ENCODE results near the gene KCNK15. TPM values are rescaled to one million over a fixed set of nuclear protein-coding genes. Genes with fewer than 3 reads are reported as not detected.
A peak's percentile ranks its signal among the peaks of the same experiment; 100 is the strongest.

KCNK15 gene
- total RNA-seq, 2 donors from 2014 or later: not detected

DNA sequence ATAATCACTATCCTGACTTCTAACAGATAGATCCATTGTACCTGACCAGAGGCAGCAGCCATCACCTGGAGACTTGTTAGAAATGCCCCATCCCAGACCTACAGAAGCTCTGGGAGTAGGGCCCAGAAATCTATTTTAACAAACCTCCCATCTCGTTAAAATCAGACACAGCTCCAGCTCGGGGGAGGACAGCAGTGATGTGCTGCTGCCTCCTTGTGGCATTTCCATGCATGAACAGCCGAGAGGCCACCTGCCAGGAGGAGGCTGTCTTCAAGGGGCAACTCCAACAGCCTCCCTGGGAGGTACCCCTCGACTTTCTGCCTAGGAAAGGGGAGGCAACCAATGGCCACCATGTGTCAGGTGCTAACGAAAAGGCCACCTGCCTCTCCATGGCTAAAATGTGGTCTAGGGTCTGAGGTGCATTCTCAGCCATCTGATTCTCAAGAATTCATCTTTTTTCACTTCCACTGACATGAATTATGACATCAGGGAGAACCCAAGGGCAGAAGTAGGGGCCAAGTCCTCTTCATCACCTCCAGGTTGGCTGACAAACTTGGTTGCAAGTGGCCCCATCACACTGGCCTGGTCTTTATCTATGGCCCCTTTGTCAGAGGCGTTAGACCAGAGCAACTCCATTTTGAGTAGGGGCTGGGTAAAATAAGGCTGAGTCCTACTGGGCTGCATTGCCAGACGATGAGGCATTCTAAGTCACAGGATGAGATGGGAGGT is 12.2 kb upstream of the KCNK15 start:
- Mint-ChIP-seq H3K27ac (no peak overlapping the region), H3K36me3 (ENCODE audit: low read depth) (peaks cover 5% of the 10 kb centered on the region), H3K4me3 (no peak overlapping the region), H3K27me3 (peaks cover 5% of the 10 kb centered on the region), H3K4me1 (peaks cover 18% of the 10 kb centered on the region)
- H3K9me3 ChIP-seq (ENCODE audit: control insufficient read depth, low read length, poor library complexity, severe bottlenecking): no peaks in the 10 kb centered on the region
- ATAC-seq: peak; percentile 75
- peak in 2 of 3 donors; percentile 31 to 50 for DNase-seq

- DNase-seq (no peak), ATAC-seq (no peak)
- H3K36me3 Mint-ChIP-seq (ENCODE audit: low read depth): peaks cover 3% of the 10 kb centered on the region
- no peak overlapping the region for H3K4me3 Mint-ChIP-seq
- peaks cover 20% of the 10 kb centered on the region for H3K4me1 Mint-ChIP-seq
- H3K27ac Mint-ChIP-seq: no peak overlapping the region
- H3K9me3 ChIP-seq (ENCODE audit: control insufficient read depth, low read length, poor library complexity, severe bottlenecking): no peaks in the 10 kb centered on the region
- H3K27me3 Mint-ChIP-seq: no peaks in the 10 kb centered on the region
These were observed 10.7 kb upstream of the KCNK15 start for GRCh38 chr20:44734938-44735337.

DNA sequence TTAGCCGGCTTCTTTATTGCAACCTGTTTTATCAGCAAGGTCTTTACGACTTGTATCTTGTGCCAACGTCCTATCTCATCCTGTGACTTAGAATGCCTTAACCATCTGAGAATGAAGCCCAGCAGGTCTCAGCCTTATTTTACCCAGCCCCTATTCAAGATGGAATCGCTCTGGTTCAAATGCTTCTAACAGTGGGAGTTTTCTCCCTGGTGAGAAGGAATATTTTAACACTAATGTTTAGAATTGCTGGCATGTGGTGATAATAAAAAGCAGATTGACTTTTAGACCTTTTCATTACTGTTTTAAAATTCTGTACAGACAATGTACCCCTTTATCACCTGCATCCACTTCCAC is 9.9 kb upstream of the KCNK15 start:
- DNase-seq (no peak), ATAC-seq (no peak)
- Mint-ChIP-seq H3K27ac (no peak overlapping the region), H3K4me3 (no peak overlapping the region), H3K27me3 (no peaks in the 10 kb centered on the region), H3K36me3 (ENCODE audit: low read depth) (peaks cover 3% of the 10 kb centered on the region), H3K4me1 (peaks cover 20% of the 10 kb centered on the region)
- no peaks in the 10 kb centered on the region for H3K9me3 ChIP-seq (ENCODE audit: control insufficient read depth, low read length, poor library complexity, severe bottlenecking)

GRCh38 chr20:44736170-44737021 is 9.3 kb upstream of the KCNK15 start:
- no peaks in the 10 kb centered on the region for H3K9me3 ChIP-seq (ENCODE audit: control insufficient read depth, low read length, poor library complexity, severe bottlenecking)
- no peak overlapping the region for H3K27ac Mint-ChIP-seq
- H3K36me3 Mint-ChIP-seq (ENCODE audit: low read depth): peaks cover 3% of the 10 kb centered on the region
- no peaks in the 10 kb centered on the region for H3K27me3 Mint-ChIP-seq
- ATAC-seq (peak; percentile 82), DNase-seq (no peak)
- H3K4me3 Mint-ChIP-seq: peak overlapping the region; percentile 10
- peaks cover 20% of the 10 kb centered on the region for H3K4me1 Mint-ChIP-seq

GRCh38 chr20:44737116-44737515 is 8.5 kb upstream of the KCNK15 start:
- DNase-seq (no peak), ATAC-seq (no peak)
- H3K4me1 Mint-ChIP-seq: peaks cover 20% of the 10 kb centered on the region
- H3K27ac Mint-ChIP-seq: no peak overlapping the region
- no peaks in the 10 kb centered on the region for H3K9me3 ChIP-seq (ENCODE audit: control insufficient read depth, low read length, poor library complexity, severe bottlenecking)
- no peak overlapping the region for H3K4me3 Mint-ChIP-seq
- H3K27me3 Mint-ChIP-seq: peaks cover 2% of the 10 kb centered on the region
- H3K36me3 Mint-ChIP-seq (ENCODE audit: low read depth): peaks cover 3% of the 10 kb centered on the region

DNA sequence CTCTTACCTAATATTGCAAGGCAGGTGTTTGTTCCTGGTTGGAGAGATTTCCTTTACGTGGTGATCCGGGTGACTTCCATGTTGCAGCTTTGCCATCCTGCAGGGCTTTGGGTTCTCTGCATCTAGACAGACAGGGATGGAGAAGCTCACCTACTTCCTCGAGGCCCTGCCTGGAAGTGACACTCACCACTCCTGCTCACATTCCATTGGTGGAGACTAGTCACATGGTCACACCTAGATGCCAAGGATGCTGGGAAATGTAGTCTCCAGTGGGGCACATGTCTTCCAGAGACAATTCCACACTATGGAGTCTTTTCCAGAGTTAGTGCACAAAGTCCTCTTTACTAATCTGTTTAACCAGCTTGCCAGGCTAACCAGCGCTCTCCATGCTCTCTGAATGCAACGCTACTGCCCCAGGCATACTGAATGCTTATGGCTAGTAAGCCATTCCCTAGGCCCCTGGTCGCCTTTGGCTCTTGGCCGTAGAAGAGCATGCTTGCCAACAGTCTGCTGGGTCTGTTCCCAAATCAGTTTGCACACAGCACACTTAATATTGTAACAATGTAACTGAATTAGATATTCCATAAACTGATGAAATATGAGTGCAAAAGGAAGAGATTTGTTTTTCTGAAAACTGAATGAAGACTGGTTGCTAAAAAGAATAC is 6.7 kb upstream of the KCNK15 start:
- no peaks in the 10 kb centered on the region for H3K9me3 ChIP-seq (ENCODE audit: control insufficient read depth, low read length, poor library complexity, severe bottlenecking)
- peak overlapping the region; percentile 43 for H3K4me3 Mint-ChIP-seq
- peaks cover 4% of the 10 kb centered on the region for H3K27me3 Mint-ChIP-seq
- H3K4me1 Mint-ChIP-seq: peaks cover 20% of the 10 kb centered on the region
- no peak for DNase-seq
- ATAC-seq: peak; percentile 71
- peaks cover 3% of the 10 kb centered on the region for H3K36me3 Mint-ChIP-seq (ENCODE audit: low read depth)
- no peak overlapping the region for H3K27ac Mint-ChIP-seq

DNA sequence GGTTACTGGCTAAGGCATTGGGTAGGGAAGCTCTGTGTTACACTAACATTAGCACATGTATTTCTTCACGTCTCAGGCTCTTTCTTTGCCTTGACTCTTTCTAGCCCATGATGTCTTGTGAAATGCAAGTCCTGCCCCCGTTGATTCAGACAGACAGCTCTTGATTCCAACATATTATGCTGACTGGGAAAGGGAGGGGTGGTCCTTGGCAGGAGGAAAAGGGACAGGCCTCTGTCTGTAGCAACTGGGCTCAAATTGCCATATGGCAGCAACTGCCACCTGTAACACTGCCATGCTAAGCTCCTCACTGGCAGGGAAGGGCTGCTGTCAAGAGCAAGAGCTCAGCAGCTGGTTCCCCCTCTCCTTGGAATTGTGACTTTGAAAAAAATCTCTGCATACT is 5.7 kb upstream of the KCNK15 start:
- ATAC-seq: no peak
- Mint-ChIP-seq H3K36me3 (ENCODE audit: low read depth) (no peaks in the 10 kb centered on the region), H3K27me3 (peaks cover 14% of the 10 kb centered on the region), H3K27ac (no peak overlapping the region), H3K4me3 (no peak overlapping the region), H3K4me1 (peaks cover 15% of the 10 kb centered on the region)
- no peaks in the 10 kb centered on the region for H3K9me3 ChIP-seq (ENCODE audit: control insufficient read depth, low read length, poor library complexity, severe bottlenecking)
- no peak for DNase-seq

GRCh38 chr20:44742304-44743079 is 3.2 kb upstream of the KCNK15 start:
- no peaks in the 10 kb centered on the region for H3K9me3 ChIP-seq (ENCODE audit: control insufficient read depth, low read length, poor library complexity, severe bottlenecking)
- H3K4me1 Mint-ChIP-seq: peaks cover 20% of the 10 kb centered on the region
- no peak overlapping the region for H3K4me3 Mint-ChIP-seq
- ATAC-seq (no peak), DNase-seq (no peak)
- no peak overlapping the region for H3K27ac Mint-ChIP-seq
- H3K27me3 Mint-ChIP-seq: peaks cover 29% of the 10 kb centered on the region
- H3K36me3 Mint-ChIP-seq (ENCODE audit: low read depth): peaks cover 2% of the 10 kb centered on the region

DNA sequence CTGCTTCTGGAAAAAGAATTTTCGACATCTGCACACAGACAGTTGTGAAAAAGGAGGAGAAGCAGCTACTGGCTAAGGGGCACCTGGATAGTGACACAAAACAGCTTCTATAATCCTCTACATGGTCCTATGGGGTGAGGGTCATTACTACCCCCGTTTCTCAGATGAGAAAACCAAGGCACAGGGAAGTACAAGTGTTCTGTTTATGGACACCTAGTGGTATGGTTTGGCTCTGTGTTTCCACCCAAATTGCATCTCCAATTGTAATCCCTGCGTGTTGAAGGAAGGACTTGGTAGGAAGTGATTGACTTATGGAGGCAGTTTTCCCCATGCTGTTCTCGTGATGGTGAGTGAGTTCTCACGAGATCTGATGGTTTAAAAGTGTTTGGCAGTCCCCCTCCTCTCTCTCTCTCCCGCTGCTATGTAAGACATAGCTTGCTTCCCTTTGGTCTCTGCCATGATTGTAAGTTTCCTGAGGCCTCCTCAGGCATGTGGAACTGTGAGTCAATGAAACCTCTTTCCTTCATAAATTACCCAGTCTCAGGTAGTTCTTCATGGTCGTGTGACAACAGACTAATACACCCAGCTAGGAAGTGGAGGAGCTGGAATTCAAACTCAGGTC is 2.5 kb upstream of the KCNK15 start:
- H3K36me3 Mint-ChIP-seq (ENCODE audit: low read depth): peaks cover 2% of the 10 kb centered on the region
- H3K4me1 Mint-ChIP-seq: peaks cover 21% of the 10 kb centered on the region
- H3K4me3 Mint-ChIP-seq: no peak overlapping the region
- peaks cover 34% of the 10 kb centered on the region for H3K27me3 Mint-ChIP-seq
- ATAC-seq: no peak
- DNase-seq: no peak
- peak overlapping the region; percentile 69 for H3K27ac Mint-ChIP-seq
- no peaks in the 10 kb centered on the region for H3K9me3 ChIP-seq (ENCODE audit: control insufficient read depth, low read length, poor library complexity, severe bottlenecking)

DNA sequence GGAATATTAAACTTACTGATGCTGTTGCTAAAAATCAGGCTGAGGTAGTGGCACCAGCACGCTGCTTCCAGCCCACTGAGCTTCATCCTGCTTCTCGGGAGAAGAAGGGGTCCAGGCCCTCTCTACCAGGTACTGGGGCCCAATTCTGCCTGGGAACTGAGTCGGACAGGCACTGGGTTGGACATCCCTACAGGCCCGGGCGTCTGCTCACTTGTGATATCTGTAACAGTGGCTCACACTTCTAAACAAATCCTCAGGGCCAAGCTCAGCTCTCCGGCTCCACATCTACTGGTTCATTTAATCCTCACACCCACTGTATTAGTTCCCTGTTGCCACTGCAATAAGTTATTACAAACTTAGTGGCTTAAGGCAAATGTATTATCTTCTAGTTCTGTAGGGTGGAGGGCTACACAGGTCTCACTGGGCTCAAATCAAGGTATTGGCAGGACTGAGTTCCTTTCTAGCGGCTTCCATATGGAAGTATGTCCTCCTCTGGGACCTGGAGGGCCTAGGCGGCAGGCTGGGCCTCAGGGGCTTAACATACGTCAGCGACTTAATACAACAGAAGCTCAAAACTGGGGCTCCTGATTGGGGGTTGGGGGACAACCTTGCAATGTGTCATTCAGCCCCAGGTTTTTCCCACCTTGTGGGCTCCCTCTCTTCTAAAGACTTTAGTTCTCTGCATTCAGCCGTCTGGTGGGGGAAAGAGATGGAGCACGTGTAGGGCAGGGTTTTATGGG is 1.6 kb upstream of the KCNK15 start:
- DNase-seq (no peak), ATAC-seq (no peak)
- peaks cover 16% of the 10 kb centered on the region for H3K4me1 Mint-ChIP-seq
- H3K4me3 Mint-ChIP-seq: no peak overlapping the region
- peaks cover 43% of the 10 kb centered on the region for H3K27me3 Mint-ChIP-seq
- H3K9me3 ChIP-seq (ENCODE audit: control insufficient read depth, low read length, poor library complexity, severe bottlenecking): no peaks in the 10 kb centered on the region
- H3K36me3 Mint-ChIP-seq (ENCODE audit: low read depth): peaks cover 2% of the 10 kb centered on the region
- H3K27ac Mint-ChIP-seq: peak overlapping the region; percentile 69

DNA sequence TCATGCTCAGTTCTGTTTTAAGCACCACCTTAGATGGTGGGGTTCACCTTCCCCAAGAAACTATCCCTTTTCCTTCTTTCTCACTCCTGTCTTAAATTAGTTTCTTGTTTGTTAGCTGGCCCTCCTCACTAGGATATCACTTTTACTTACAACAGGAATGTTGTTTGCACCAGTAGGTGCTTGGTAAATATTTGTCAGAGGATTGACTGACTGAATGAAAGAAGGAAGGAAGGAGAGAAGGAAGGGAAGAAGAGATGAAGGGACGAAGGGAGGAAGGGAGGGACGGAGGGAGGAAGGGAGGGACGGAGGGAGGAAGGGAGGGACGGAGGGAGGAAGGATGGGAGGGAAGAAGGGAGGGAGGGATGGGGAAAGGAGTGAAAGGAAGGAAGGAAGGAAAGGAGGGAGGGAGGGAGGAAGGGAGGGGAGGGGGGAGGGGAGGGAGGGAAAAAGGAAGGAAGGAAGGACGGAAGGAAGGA is 505 bp upstream of the KCNK15 start:
- peaks cover 52% of the 10 kb centered on the region for H3K27me3 Mint-ChIP-seq
- no peaks in the 10 kb centered on the region for H3K9me3 ChIP-seq (ENCODE audit: control insufficient read depth, low read length, poor library complexity, severe bottlenecking)
- DNase-seq (no peak), ATAC-seq (no peak)
- peak overlapping the region; percentile 81 for H3K4me3 Mint-ChIP-seq
- H3K4me1 Mint-ChIP-seq: peaks cover 16% of the 10 kb centered on the region
- H3K27ac Mint-ChIP-seq: peak overlapping the region; percentile 34
- H3K36me3 Mint-ChIP-seq (ENCODE audit: low read depth): peaks cover 2% of the 10 kb centered on the region

All from T-helper 17 cell (primary cell).